Thoracic aorta (tissue), 2 donors: ENCODE measurements around the gene CTH. TPM values are rescaled to one million over a fixed set of nuclear protein-coding genes. Genes with fewer than 3 reads are reported as not detected.

ENCODE experiments used
- ATAC-seq: fragments of 150-250 bp; one replicate; pipeline ENCODE4 v1.8.0; 2017; ENCODE audit warnings: low read depth; ENCODE audit not compliant: insufficient number of reproducible peaks, low FRiP score
- DNase-seq: peaks from one replicate; pipeline ENCODE4 v3.0.0-alpha.2; 2020; ENCODE audit warnings: low spot score
- H3K27ac ChIP-seq, 2 donors: fragments of 200-600 bp; sonication (generic); 1 replicate in 1 of 2; 2 replicates in 1 of 2; pipeline ENCODE4 v1.5.1; 2016; ENCODE audit warnings: mild to moderate bottlenecking in 2 of 2, moderate library complexity in 2 of 2
- H3K27me3 ChIP-seq: fragments of 200-600 bp; sonication (generic); replicated peaks from 2 replicates; pipeline ENCODE4 v1.6.0; 2016; ENCODE audit warnings: mild to moderate bottlenecking; ENCODE audit not compliant: insufficient read depth
- H3K36me3 ChIP-seq: fragments of 200-600 bp; sonication (generic); one replicate; pipeline ENCODE4 v1.5.1; 2016
- H3K4me1 ChIP-seq, 2 donors: fragments of 200-600 bp; sonication (generic); 1 replicate in 1 of 2; 2 replicates in 1 of 2; pipeline versions ENCODE4 v1.5.1 to v1.6.0; 2016; ENCODE audit warnings: low read depth in 2 of 2, mild to moderate bottlenecking in 1 of 2; ENCODE audit not compliant: control insufficient read depth in 1 of 2
- H3K4me3 ChIP-seq: fragments of 200-600 bp; sonication (generic); 2 replicates; pipeline ENCODE4 v1.5.1; 2016; ENCODE audit warnings: mild to moderate bottlenecking
- H3K9me3 ChIP-seq: fragments of 200-600 bp; sonication (generic); 2 replicates; pipeline ENCODE4 v1.5.1; 2016
- total RNA-seq, 2 donors: library from RNA; depleted of rRNA; stranded (reverse); fragments of >200 nt; gene quantifications; one replicate each; pipeline versions ENCODE4 v1.1.0 to v1.2.3, GENCODE V29; 2016
- TF ChIP-seq, protein P1 (sequence below): fragments of 200-600 bp; sonication (generic); IDR thresholded peaks from one replicate; pipeline ENCODE4 v1.5.1; 2019; ENCODE audit warnings: antibody characterized with exemption

CTH gene
- total RNA-seq, 2 donors from 2014 or later = 0.81 to 4.4 TPM

DNA sequence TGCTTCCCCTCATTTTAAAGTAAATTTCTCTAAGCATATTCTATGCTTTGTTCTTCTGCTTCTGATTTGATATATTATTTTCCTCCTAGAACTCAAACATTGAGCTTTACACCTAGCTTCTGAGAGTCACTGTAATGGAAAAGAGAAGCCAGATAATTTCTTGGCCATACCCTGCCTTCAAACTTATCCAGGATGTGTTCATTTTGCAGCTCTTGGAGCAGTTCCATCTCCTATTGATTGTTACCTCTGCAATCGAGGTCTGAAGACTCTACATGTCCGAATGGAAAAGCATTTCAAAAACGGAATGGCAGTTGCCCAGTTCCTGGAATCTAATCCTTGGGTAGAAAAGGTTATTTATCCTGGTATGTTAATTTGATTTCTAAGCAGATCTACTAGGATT, 20.8 kb downstream of the CTH start:
- Histone ChIP-seq H3K36me3 (peaks cover 9% of the 10 kb centered on the region), H3K4me1 (no peaks in the 10 kb centered on the region), H3K27me3 (no peaks in the 10 kb centered on the region), H3K27ac (no peak overlapping the region), H3K4me3 (no peak overlapping the region), H3K9me3 (no peaks in the 10 kb centered on the region)
- no peak for DNase-seq
- ATAC-seq = no peak
- TF ChIP-seq, protein P1, sequence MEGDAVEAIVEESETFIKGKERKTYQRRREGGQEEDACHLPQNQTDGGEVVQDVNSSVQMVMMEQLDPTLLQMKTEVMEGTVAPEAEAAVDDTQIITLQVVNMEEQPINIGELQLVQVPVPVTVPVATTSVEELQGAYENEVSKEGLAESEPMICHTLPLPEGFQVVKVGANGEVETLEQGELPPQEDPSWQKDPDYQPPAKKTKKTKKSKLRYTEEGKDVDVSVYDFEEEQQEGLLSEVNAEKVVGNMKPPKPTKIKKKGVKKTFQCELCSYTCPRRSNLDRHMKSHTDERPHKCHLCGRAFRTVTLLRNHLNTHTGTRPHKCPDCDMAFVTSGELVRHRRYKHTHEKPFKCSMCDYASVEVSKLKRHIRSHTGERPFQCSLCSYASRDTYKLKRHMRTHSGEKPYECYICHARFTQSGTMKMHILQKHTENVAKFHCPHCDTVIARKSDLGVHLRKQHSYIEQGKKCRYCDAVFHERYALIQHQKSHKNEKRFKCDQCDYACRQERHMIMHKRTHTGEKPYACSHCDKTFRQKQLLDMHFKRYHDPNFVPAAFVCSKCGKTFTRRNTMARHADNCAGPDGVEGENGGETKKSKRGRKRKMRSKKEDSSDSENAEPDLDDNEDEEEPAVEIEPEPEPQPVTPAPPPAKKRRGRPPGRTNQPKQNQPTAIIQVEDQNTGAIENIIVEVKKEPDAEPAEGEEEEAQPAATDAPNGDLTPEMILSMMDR = no peak

DNA sequence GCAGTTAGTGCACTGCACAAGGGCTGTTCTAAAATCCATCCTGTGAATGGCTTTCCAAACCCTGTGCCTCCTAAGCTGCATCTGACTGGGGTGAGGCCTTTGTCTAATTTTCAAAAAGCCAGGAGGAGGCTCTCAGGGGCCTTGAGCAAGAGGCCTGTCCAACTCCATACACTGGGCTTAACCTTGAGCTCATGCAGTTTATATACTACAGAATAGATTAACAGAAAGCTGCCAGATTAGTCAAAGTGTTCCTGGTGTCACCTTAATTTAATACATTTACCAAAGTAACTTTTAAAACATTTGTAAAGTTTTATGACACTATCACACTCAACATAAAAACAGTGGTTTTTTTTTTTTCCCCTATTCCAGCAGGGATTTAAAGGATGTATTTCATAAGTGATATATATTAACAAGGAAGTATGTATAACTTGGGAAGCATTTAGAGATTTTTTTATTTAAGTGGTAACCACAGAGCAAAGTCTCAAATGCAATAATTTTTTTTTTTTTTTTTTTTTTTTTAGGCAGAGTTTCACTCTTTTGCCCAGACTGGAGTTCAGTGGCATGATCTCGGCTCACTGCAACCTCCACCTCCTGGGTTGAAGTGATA, 23.3 kb downstream of the CTH start:
- Histone ChIP-seq H3K4me1 (no peaks in the 10 kb centered on the region), H3K27me3 (no peaks in the 10 kb centered on the region), H3K9me3 (no peaks in the 10 kb centered on the region), H3K4me3 (no peak overlapping the region), H3K27ac (no peak overlapping the region), H3K36me3 (peaks cover 8% of the 10 kb centered on the region)
- TF ChIP-seq, protein P1 = no peak
- ATAC-seq = no peak
- DNase-seq = no peak

DNA sequence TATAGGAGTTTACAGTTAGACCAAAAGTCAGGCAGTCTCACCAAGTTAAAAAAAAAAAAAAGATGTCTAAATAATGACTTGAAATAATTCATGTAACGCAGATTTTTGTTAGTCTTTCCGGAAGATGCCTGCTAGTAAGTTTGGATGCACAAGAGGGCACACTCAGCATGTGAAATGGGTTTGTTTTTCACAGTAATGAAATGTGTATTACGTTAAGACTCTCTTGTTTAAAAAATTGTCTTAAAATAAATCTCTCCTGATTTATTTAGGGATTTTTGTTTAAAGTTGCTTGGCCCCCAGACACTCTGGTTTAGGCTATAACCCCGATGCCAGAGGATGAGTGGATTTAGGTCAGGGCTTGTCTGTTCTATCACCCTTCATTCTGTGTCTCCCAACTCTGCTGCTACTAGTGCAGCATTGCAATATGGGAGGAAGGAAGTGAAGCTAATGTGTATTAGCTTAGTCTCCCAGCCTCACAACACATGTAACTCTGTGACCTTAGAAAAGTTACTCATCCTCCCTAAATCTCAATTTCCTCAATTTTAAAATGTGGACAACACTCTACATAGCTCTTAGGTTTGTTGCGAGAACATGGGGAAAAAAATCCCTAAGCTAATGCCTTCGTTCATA, 25.7 kb downstream of the CTH start:
- Histone ChIP-seq H3K9me3 (no peaks in the 10 kb centered on the region), H3K36me3 (peaks cover 8% of the 10 kb centered on the region), H3K4me1 (no peaks in the 10 kb centered on the region), H3K27ac (no peak overlapping the region), H3K27me3 (no peaks in the 10 kb centered on the region), H3K4me3 (no peak overlapping the region)
- ATAC-seq = no peak
- no peak for DNase-seq
- TF ChIP-seq, protein P1 = no peak

DNA sequence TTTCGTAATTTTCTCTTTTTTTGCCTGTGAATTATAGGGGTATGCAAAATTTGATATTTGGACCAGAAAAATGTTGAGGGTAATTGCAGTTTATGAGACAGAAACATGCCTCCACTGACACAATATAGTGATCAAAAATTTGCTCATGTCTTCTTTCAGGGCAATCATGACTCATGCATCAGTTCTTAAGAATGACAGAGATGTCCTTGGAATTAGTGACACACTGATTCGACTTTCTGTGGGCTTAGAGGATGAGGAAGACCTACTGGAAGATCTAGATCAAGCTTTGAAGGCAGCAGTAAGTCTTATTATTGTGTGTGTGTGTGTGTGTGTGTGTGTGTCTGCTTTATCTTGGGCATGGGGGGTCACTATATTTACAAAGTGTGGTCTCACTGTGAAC, 27.5 kb downstream of the CTH start:
- TF ChIP-seq, protein P1 = no peak

DNA sequence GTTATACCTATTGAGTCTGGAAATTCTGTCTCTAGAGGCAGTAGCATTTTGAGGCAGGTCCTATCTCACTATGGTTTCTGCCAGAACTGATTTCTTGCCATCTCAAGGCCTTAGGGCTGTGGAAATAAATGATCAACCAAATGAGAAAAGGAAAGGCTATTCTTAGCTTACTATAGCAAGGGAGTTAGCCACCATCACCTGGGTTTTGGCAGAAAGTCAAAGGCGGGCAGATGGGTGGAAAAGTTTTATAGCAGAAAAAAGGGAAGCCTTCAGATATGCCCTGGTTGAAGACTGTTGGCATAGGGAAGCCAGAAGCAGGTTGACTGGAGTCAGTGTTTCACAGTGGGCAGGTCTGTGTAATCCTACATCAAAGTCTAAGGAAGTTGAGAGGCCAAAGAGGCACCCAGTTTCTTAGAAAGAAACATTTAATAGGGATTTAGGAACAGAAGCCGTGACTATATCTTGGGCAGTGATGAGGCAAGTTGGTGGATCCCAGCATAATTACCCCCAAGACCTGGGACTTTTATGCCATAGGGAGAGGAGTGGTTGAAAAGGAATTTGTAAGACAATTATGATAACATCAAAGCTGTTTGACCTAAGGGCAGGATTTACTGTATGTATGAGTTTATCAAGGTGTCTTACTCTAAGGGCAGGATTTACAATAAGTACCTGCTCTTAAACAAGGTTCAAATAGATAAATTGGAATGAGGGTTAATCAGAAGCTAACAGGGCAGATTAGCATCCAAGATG, 29.7 kb downstream of the CTH start:
- TF ChIP-seq, protein P1 = no peak
- ATAC-seq = no peak
- DNase-seq = no peak
- H3K4me3 ChIP-seq = no peak overlapping the region
- H3K36me3 ChIP-seq = peaks cover 3% of the 10 kb centered on the region
- no peaks in the 10 kb centered on the region for H3K9me3 ChIP-seq
- no peak overlapping the region for H3K27ac ChIP-seq
- no peaks in the 10 kb centered on the region for H3K4me1 ChIP-seq
- H3K27me3 ChIP-seq = no peaks in the 10 kb centered on the region

More for the DNA sequence above, 27.5 kb downstream of the CTH start:
- DNase-seq = no peak
- Histone ChIP-seq H3K36me3 (peaks cover 3% of the 10 kb centered on the region), H3K27ac (no peak overlapping the region), H3K4me1 (no peaks in the 10 kb centered on the region), H3K4me3 (no peak overlapping the region), H3K9me3 (no peaks in the 10 kb centered on the region), H3K27me3 (no peaks in the 10 kb centered on the region)
- no peak for ATAC-seq
